Endodermal cell (in vitro differentiated cells): ENCODE data around the gene DDR2. TPM values are rescaled to one million over a fixed set of nuclear protein-coding genes. Genes with fewer than 3 reads are reported as not detected.

Experiments used
- DNase-seq: peaks from one replicate; pipeline ENCODE4 v3.0.0-alpha.2; 2017
- H3K27ac ChIP-seq: 2 replicates; pipeline ENCODE4 v1.5.1; 2013; ENCODE audit warnings: mild to moderate bottlenecking, low read depth, low read length, moderate library complexity
- H3K27me3 ChIP-seq: 2 replicates; pipeline ENCODE4 v1.6.1; 2013; ENCODE audit warnings: mild to moderate bottlenecking, low read length, moderate library complexity; ENCODE audit not compliant: insufficient read depth, control insufficient read depth, poor library complexity, severe bottlenecking
- H3K36me3 ChIP-seq: 2 replicates; pipeline ENCODE4 v1.7.0; 2013; ENCODE audit warnings: mild to moderate bottlenecking, low read length, moderate library complexity; ENCODE audit not compliant: control insufficient read depth, insufficient read depth
- H3K4me1 ChIP-seq: one replicate; pipeline ENCODE4 v1.7.0; 2013; ENCODE audit warnings: low read length; ENCODE audit not compliant: control insufficient read depth, insufficient read depth
- H3K4me3 ChIP-seq: 2 replicates; pipeline ENCODE4 v1.5.1; 2013; ENCODE audit warnings: mild to moderate bottlenecking, low read length, moderate library complexity
- H3K9ac ChIP-seq: 2 replicates; pipeline ENCODE4 v1.6.1; 2013; ENCODE audit warnings: mild to moderate bottlenecking, low read length, moderate library complexity; ENCODE audit not compliant: poor library complexity, severe bottlenecking; ENCODE audit errors: extremely low read depth
- H3K9me3 ChIP-seq: 2 replicates; pipeline ENCODE4 v1.6.1; 2013; ENCODE audit warnings: mild to moderate bottlenecking, low read length, moderate library complexity; ENCODE audit not compliant: control insufficient read depth
- H3K27ac Mint-ChIP-seq: 2 replicates; pipeline ENCODE4 v1.8.0; 2020; ENCODE audit warnings: mixed read lengths
- H3K27me3 Mint-ChIP-seq: 2 replicates; pipeline ENCODE4 v1.8.0; 2021; ENCODE audit warnings: mild to moderate bottlenecking, mixed read lengths; ENCODE audit not compliant: insufficient read depth
- H3K36me3 Mint-ChIP-seq: 2 replicates; pipeline ENCODE4 v1.8.0; 2020; ENCODE audit warnings: low read depth, mixed read lengths
- H3K4me1 Mint-ChIP-seq: 2 replicates; pipeline ENCODE4 v1.8.0; 2020; ENCODE audit warnings: mixed read lengths
- H3K4me3 Mint-ChIP-seq: 2 replicates; pipeline ENCODE4 v1.8.0; 2020; ENCODE audit warnings: mild to moderate bottlenecking, moderate library complexity, mixed read lengths
- H3K9me3 Mint-ChIP-seq: 2 replicates; pipeline ENCODE4 v1.8.0; 2020; ENCODE audit warnings: mild to moderate bottlenecking, mixed read lengths
- WGBS, 2 experiments: methylation state at CpG; one replicate each; pipeline versions ENCODE4 v1.1.5 to v1.1.7; 2013; ENCODE audit warnings: missing lambda C conversion rate in 2 of 2, mixed read lengths in 1 of 2; ENCODE audit not compliant: insufficient coverage in 1 of 2, insufficient read length in 1 of 2; 5-methylcytosine and 5-hydroxymethylcytosine counted together
- total RNA-seq, 2 donors: library from RNA; stranded (reverse); fragmentation: NEBNext Ultra II Directional in 1 of 2; extraction: Animal tissue kit (Norgen Biotek cat#: 25700) in 1 of 2; gene quantifications; 2 replicates in 1 of 2; 3 replicates in 1 of 2; pipeline ENCODE4 v1.2.1, GENCODE V29; 2021
- TF ChIP-seq, protein P1 (sequence below): fragments of 200-600 bp; sonication (generic); conservative IDR thresholded peaks from 2 replicates; pipeline ENCODE4 v1.5.0; 2021; ENCODE audit warnings: antibody characterized with exemption, mild to moderate bottlenecking

The DDR2 gene
- total RNA-seq, 2 donors from 2014 or later: 0.26 to 0.55 TPM

DNA sequence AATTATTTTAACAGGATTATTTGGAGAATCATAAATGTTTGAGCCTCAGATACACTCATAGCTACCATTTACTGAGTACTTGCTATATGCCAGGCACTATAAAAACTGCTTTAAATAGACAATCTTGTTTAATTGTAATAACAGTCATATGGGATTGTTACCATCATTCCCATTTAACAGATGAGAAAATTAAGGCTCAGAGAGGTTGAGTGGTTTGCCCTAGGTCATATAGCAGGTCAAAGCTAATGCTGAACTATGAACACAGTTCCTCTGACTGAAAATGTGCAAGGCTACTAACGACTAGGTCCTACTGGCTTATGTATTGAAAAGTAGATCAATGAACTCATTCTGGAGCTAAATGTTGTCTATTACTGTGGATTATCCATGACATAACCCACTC is 63.4 kb downstream of the DDR2 start:
- Mint-ChIP-seq H3K4me3 (no peak overlapping the region), H3K27me3 (no peaks in the 10 kb centered on the region), H3K36me3 (no peaks in the 10 kb centered on the region), H3K27ac (no peak overlapping the region), H3K4me1 (peaks cover 21% of the 10 kb centered on the region), H3K9me3 (no peaks in the 10 kb centered on the region)
- WGBS, 2 experiments: 71 to 100% methylated on average over 1 of the region's 1 CpG
- no peaks in the 10 kb centered on the region for H3K36me3 ChIP-seq
- H3K4me3 ChIP-seq: no peak overlapping the region
- no peak for DNase-seq
- no peak overlapping the region for H3K9ac ChIP-seq
- TF ChIP-seq, protein P1, sequence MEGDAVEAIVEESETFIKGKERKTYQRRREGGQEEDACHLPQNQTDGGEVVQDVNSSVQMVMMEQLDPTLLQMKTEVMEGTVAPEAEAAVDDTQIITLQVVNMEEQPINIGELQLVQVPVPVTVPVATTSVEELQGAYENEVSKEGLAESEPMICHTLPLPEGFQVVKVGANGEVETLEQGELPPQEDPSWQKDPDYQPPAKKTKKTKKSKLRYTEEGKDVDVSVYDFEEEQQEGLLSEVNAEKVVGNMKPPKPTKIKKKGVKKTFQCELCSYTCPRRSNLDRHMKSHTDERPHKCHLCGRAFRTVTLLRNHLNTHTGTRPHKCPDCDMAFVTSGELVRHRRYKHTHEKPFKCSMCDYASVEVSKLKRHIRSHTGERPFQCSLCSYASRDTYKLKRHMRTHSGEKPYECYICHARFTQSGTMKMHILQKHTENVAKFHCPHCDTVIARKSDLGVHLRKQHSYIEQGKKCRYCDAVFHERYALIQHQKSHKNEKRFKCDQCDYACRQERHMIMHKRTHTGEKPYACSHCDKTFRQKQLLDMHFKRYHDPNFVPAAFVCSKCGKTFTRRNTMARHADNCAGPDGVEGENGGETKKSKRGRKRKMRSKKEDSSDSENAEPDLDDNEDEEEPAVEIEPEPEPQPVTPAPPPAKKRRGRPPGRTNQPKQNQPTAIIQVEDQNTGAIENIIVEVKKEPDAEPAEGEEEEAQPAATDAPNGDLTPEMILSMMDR: no peak
- no peaks in the 10 kb centered on the region for H3K27me3 ChIP-seq
- peaks cover 7% of the 10 kb centered on the region for H3K4me1 ChIP-seq
- H3K27ac ChIP-seq: peak overlapping the region; percentile 66
- H3K9me3 ChIP-seq: no peaks in the 10 kb centered on the region

DNA sequence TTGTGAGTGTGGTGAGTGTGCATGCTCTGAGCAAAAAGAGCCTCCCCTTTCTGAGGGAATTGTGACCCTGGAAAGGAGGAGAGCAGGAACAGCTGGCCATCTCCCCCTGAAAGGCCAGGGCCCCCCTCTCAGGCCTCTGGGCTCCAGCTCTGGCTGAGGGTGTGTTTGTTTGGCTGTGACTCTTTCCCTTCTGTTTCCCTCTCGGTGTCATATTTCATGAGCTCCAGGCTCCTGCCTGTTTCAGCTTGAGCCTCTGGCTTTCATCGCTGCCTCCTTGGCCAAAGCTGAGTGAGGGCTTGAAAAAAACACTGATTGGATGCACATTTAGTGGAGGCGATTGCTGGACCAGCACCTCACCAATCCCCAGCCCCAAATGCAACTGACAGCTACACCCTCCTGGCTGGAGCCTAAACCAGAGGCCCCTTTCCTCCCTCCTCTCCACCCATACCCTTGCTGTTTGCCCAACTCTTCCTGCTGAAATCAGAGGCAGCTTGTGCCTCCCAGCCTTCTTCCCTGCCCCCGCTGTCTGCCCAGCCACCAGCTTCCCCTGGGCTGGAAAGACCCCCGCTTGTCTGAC is 64.1 kb downstream of the DDR2 start:
- H3K27me3 ChIP-seq: no peaks in the 10 kb centered on the region
- Mint-ChIP-seq H3K36me3 (no peaks in the 10 kb centered on the region), H3K27me3 (no peaks in the 10 kb centered on the region), H3K27ac (peak overlapping the region; percentile 86), H3K9me3 (no peaks in the 10 kb centered on the region), H3K4me1 (peaks cover 15% of the 10 kb centered on the region), H3K4me3 (peak overlapping the region; percentile 31)
- TF ChIP-seq, protein P1: no peak
- H3K9me3 ChIP-seq: no peaks in the 10 kb centered on the region
- 21 to 23% methylated on average over 3 to 5 of the region's 5 CpGs for WGBS, 2 experiments
- H3K36me3 ChIP-seq: no peaks in the 10 kb centered on the region
- H3K9ac ChIP-seq: no peak overlapping the region
- peak overlapping the region; percentile 78 for H3K27ac ChIP-seq
- H3K4me3 ChIP-seq: peak overlapping the region; percentile 15
- peak; percentile 91 for DNase-seq
- peaks cover 7% of the 10 kb centered on the region for H3K4me1 ChIP-seq

DNA sequence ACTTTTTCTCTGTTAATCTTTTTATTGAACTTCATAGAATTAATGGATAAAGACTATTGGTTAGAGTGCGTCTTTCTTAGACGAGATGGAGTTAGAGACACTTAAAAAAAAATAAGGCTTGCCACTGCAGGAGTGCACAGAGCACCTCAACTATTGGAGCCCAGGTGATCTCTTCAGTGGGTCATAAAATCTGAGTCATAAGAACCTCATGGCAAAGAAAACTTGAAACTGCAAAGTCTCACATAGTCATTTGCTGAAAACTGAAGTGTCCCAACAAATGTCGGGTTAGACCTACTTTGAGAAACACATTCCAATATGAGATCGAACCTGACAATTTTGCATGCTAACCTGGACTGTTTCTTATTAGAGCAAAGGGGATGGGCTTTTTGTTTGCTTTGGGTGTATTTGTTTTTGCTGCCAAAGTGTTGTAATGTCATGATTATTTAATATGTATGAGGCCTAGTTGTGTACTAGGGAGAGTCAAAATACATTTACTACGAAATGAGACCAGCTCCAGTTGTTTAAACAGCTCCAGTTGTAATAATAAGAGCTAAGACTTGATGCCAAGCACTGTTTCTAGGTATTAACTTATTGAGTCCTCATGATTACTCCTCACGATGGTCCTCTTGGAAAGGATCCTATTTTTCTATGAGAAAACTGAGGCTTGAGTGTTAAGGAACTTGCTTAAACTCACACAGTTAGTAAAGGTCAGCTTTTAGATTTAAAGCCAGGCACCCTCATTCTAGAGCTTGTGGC is 65.1 kb downstream of the DDR2 start:
- Mint-ChIP-seq H3K27ac (peak overlapping the region; percentile 86), H3K4me3 (peak overlapping the region; percentile 31)

More for the DNA sequence above, 65.1 kb downstream of the DDR2 start:
- TF ChIP-seq, protein P1: no peak
- Histone ChIP-seq H3K27me3 (no peaks in the 10 kb centered on the region), H3K36me3 (no peaks in the 10 kb centered on the region), H3K27ac (peak overlapping the region; percentile 78), H3K9ac (no peak overlapping the region), H3K4me3 (no peak overlapping the region), H3K9me3 (no peaks in the 10 kb centered on the region), H3K4me1 (peaks cover 7% of the 10 kb centered on the region)
- no peak for DNase-seq
- Mint-ChIP-seq H3K27me3 (no peaks in the 10 kb centered on the region), H3K9me3 (no peaks in the 10 kb centered on the region), H3K36me3 (no peaks in the 10 kb centered on the region), H3K4me1 (peaks cover 15% of the 10 kb centered on the region)
- WGBS, 2 experiments: 93 to 97% methylated on average over 5 to 6 of the region's 6 CpGs
